ENCODE data around the gene ANKRD27. TPM values are rescaled to one million over a fixed set of nuclear protein-coding genes. Genes with fewer than 3 reads are reported as not detected.

Gene ANKRD27
- total RNA-seq, 3 donors from 2014 or later = 26.9 to 33.8 (median 30.4) TPM

- peaks cover 0 to 25% of the 10 kb centered on the region in 2 donors for H3K27me3 ChIP-seq
- DNase-seq (ENCODE audit: low spot score in 2 of 2) = peak; percentile 31 to 61
- peaks cover 0 to 4% of the 10 kb centered on the region in 2 donors for H3K4me1 ChIP-seq
- H3K4me3 ChIP-seq = peak overlapping the region in 1 of 3 donors; percentile 17
- TF ChIP-seq CTCF (IDR thresholded peaks at IDR 0.05) (peak; percentile 11 to 59 (median 52)), POLR2AphosphoS5 (IDR thresholded peaks at IDR 0.05) (no peak)
- intact Hi-C loops (cut with DNase I; ENCODE audit: low total_unique reads) = no loop called here
- no peaks in the 10 kb centered on the region for H3K9me3 ChIP-seq
- no peaks in the 10 kb centered on the region for H3K36me3 ChIP-seq
- no peak overlapping the region for H3K27ac ChIP-seq
Observed at GRCh38 chr19:32570081-32570785, 104.7 kb downstream of the ANKRD27 start.

- Histone ChIP-seq H3K27me3 (peaks cover 0 to 25% of the 10 kb centered on the region in 2 donors), H3K27ac (no peak overlapping the region), H3K4me3 (no peak overlapping the region), H3K36me3 (no peaks in the 10 kb centered on the region), H3K9me3 (no peaks in the 10 kb centered on the region), H3K4me1 (peaks cover 0 to 4% of the 10 kb centered on the region in 2 donors)
- TF ChIP-seq POLR2AphosphoS5 (IDR thresholded peaks at IDR 0.05) (no peak), POLR2A (IDR thresholded peaks at IDR 0.05) (no peak), CTCF (IDR thresholded peaks at IDR 0.05) (no peak)
- intact Hi-C loops (cut with DNase I; ENCODE audit: low total_unique reads) = no loop called here
- DNase-seq (ENCODE audit: low spot score in 2 of 2) = no peak
Observed at GRCh38 chr19:32567486-32567885, 107.5 kb downstream of the ANKRD27 start.

GRCh38 chr19:32566246-32566830 lies 108.6 kb downstream of the ANKRD27 start:
- intact Hi-C loops (cut with DNase I; ENCODE audit: low total_unique reads) = no loop called here
- no peak overlapping the region for H3K27ac ChIP-seq
- no peak for DNase-seq (ENCODE audit: low spot score in 2 of 2)
- no peaks in the 10 kb centered on the region for H3K36me3 ChIP-seq
- peaks cover 0 to 4% of the 10 kb centered on the region in 2 donors for H3K4me1 ChIP-seq
- H3K9me3 ChIP-seq = no peaks in the 10 kb centered on the region
- no peak overlapping the region for H3K4me3 ChIP-seq
- TF ChIP-seq POLR2A (IDR thresholded peaks at IDR 0.05) (no peak), POLR2AphosphoS5 (IDR thresholded peaks at IDR 0.05) (no peak), CTCF (IDR thresholded peaks at IDR 0.05) (no peak)
- peaks cover 0 to 25% of the 10 kb centered on the region in 2 donors for H3K27me3 ChIP-seq

GRCh38 chr19:32563761-32564160 lies 111.2 kb downstream of the ANKRD27 start:
- H3K9me3 ChIP-seq = no peaks in the 10 kb centered on the region
- DNase-seq (ENCODE audit: low spot score in 2 of 2) = no peak
- intact Hi-C loops (cut with DNase I; ENCODE audit: low total_unique reads) = no loop called here
- no peaks in the 10 kb centered on the region for H3K36me3 ChIP-seq
- TF ChIP-seq POLR2A (IDR thresholded peaks at IDR 0.05) = no peak
- TF ChIP-seq POLR2AphosphoS5 (IDR thresholded peaks at IDR 0.05) = no peak
- no peak for TF ChIP-seq CTCF (IDR thresholded peaks at IDR 0.05)
- H3K4me1 ChIP-seq = no peaks in the 10 kb centered on the region
- no peak overlapping the region for H3K27ac ChIP-seq
- no peak overlapping the region for H3K4me3 ChIP-seq
- peaks cover 0 to 12% of the 10 kb centered on the region in 2 donors for H3K27me3 ChIP-seq

GRCh38 chr19:32558607-32559228 lies 116.3 kb downstream of the ANKRD27 start:
- Histone ChIP-seq H3K4me3 (no peak overlapping the region), H3K9me3 (no peaks in the 10 kb centered on the region), H3K36me3 (no peaks in the 10 kb centered on the region), H3K27me3 (no peaks in the 10 kb centered on the region), H3K4me1 (no peaks in the 10 kb centered on the region), H3K27ac (no peak overlapping the region)
- TF ChIP-seq POLR2A (IDR thresholded peaks at IDR 0.05) (no peak), CTCF (IDR thresholded peaks at IDR 0.05) (no peak), POLR2AphosphoS5 (IDR thresholded peaks at IDR 0.05) (no peak)
- no peak for DNase-seq (ENCODE audit: low spot score in 2 of 2)
- intact Hi-C loops (cut with DNase I; ENCODE audit: low total_unique reads) = no loop called here
